Measurements from ENCODE around the gene TP73. TPM values are rescaled to one million over a fixed set of nuclear protein-coding genes. Genes with fewer than 3 reads are reported as not detected.
"Not testable (repeated sequence)": the region's sequence is repeated elsewhere in the genome, so short reads cannot be mapped to it uniquely, and the experiment has no call there.

The TP73 gene
- total RNA-seq, 2 donors from 2014 or later = 5.1 to 15.1 TPM

DNA sequence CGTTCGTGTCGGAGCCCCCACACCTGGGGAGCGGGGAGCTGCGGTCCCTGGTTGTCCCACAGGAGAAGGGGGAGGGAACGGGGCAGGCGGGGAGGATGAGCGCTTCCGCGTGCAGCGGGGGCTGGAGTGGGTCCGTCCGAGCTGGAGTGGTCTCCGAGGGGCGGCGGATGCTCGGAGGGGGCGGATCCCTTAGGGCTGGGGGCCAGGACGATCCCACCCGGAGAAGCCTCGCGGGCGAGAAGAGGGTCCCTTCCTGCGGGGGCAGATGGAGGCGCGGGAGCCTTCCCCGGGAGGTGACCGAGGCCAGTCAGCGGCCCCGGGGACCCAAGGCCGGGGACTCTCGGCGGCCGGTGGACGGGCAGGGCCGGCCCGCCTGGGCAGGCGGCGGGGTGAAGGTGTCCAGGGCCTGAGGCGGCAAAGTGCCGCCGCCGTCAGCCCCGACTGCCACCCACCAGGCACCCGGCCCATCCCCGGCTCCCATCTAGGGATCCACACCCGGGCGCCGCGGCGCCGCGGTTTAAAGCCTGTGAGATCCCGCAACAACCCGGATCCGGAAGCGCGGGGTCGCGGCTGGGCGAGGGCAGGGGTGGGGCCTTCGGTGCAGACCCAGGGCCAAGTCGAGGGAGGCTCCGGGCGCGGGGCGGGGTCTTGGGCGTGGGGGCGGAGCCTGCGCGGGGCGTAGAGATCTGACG, 94.7 kb downstream of the TP73 start:
- Histone ChIP-seq H3K4me1 (replicated peaks) (peaks cover 4% of the 10 kb centered on the region), H3K27ac (peak overlapping the region; percentile 64 to 65), H3K4me3 (peak overlapping the region; percentile 58 to 68), H3K27me3 (replicated peaks; ENCODE audit: insufficient read depth) (no peaks in the 10 kb centered on the region), H3K36me3 (no peaks in the 10 kb centered on the region), H3K9me3 (no peaks in the 10 kb centered on the region)
- peak; percentile 72 for DNase-seq (ENCODE audit: low spot score)
- WGBS = 1% methylated on average over 69 of the region's 73 CpGs
- intact Hi-C loops (cut with DNase I) = loop anchor here (5.0 kb wide), 1 partner anchor 45 kb away; no protein-coding TSS in a partner anchor
- TF ChIP-seq, protein P1, sequence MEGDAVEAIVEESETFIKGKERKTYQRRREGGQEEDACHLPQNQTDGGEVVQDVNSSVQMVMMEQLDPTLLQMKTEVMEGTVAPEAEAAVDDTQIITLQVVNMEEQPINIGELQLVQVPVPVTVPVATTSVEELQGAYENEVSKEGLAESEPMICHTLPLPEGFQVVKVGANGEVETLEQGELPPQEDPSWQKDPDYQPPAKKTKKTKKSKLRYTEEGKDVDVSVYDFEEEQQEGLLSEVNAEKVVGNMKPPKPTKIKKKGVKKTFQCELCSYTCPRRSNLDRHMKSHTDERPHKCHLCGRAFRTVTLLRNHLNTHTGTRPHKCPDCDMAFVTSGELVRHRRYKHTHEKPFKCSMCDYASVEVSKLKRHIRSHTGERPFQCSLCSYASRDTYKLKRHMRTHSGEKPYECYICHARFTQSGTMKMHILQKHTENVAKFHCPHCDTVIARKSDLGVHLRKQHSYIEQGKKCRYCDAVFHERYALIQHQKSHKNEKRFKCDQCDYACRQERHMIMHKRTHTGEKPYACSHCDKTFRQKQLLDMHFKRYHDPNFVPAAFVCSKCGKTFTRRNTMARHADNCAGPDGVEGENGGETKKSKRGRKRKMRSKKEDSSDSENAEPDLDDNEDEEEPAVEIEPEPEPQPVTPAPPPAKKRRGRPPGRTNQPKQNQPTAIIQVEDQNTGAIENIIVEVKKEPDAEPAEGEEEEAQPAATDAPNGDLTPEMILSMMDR (IDR thresholded peaks at IDR 0.05) = no peak
- TF ChIP-seq POLR2AphosphoS5 (IDR thresholded peaks at IDR 0.05) (peak; percentile 35), POLR2A (IDR thresholded peaks at IDR 0.05) (peak; percentile 52)

DNA sequence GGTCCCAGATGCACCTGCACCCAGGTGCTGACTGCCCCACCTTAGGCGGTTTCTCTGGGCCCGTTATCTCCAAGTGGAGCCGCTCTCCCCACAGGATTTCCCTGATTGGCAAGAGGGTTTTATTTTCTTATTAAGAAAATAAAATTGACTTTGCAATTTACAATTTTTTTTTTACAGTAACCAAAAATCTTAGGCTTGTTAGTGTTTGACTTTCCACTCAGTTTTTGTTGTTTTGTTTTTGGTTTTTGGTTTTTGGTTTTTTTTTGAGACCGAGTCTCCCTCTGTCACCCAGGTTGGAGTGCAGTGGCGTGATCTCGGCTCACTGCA, 95.2 kb downstream of the TP73 start:
- H3K4me1 ChIP-seq (replicated peaks) = peaks cover 4% of the 10 kb centered on the region
- WGBS = 38% methylated on average over 6 of the region's 6 CpGs
- intact Hi-C loops (cut with DNase I) = loop anchor here (5.0 kb wide), 1 partner anchor 45 kb away; no protein-coding TSS in a partner anchor
- H3K9me3 ChIP-seq = no peaks in the 10 kb centered on the region
- no peaks in the 10 kb centered on the region for H3K36me3 ChIP-seq
- no peaks in the 10 kb centered on the region for H3K27me3 ChIP-seq (replicated peaks; ENCODE audit: insufficient read depth)
- H3K27ac ChIP-seq = peak overlapping the region in 1 of 2 donors; percentile 64
- no peak for DNase-seq (ENCODE audit: low spot score)
- H3K4me3 ChIP-seq = peak overlapping the region; percentile 58 to 68
- TF ChIP-seq POLR2A (IDR thresholded peaks at IDR 0.05) (no peak), POLR2AphosphoS5 (IDR thresholded peaks at IDR 0.05) (no peak)
- TF ChIP-seq, protein P1 (IDR thresholded peaks at IDR 0.05) = no peak

DNA sequence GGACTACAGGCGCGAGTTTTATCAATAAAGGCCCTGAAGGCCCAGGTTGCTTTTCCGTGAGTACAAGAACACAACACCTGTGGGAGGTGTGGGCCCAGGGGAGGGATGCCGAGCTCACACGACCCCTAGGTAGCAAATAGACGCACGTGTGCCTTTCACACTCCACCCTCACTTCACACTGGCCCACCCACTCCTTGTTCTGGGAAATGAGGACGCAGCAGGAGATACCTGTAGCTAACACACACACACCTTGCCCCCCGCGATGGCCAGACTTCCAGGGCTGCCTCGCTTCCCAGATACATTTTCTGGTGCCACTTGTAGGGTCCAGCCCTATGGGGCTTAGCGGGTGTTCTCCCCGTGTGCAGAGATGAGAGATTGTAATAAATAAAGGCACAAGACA, 95.6 kb downstream of the TP73 start:
- intact Hi-C loops (cut with DNase I) = loop anchor here (5.0 kb wide), 1 partner anchor 44 kb away; no protein-coding TSS in a partner anchor
- Histone ChIP-seq H3K36me3 (no peaks in the 10 kb centered on the region), H3K27me3 (replicated peaks; ENCODE audit: insufficient read depth) (no peaks in the 10 kb centered on the region), H3K9me3 (no peaks in the 10 kb centered on the region), H3K4me1 (replicated peaks) (peaks cover 4% of the 10 kb centered on the region), H3K4me3 (no peak overlapping the region), H3K27ac (no peak overlapping the region)
- TF ChIP-seq, protein P1 (IDR thresholded peaks at IDR 0.05) = no peak
- TF ChIP-seq POLR2A (IDR thresholded peaks at IDR 0.05) = no peak
- no peak for TF ChIP-seq POLR2AphosphoS5 (IDR thresholded peaks at IDR 0.05)
- WGBS = 70% methylated on average over 13 of the region's 13 CpGs
- no peak for DNase-seq (ENCODE audit: low spot score)

DNA sequence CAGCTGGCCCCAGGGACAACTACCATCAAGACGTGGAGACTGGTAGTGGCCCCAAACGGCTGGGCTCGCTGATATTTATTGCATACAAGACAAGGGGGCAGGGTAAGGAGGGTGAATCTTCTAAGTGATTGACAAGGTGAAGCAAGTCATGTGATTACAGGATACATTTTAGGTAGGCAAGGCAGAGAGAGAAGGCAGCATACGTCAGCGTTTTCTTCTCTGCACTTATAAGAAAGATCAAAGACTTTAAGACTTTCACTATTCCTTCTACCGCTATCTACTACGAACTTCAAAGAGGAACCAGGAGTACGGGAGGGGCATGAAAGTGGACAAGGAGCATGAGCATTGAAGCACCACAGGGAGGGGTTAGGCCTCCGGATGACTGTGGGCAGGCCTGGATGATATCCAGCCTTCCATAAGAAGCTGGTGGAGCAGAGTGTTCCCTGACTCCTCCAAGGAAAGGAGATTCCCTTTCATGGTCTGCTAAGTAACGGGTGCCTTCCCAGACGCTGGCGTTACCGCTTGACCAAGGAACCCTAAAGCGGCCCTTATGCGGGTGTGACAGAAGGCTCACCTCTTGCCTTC, 96.1 kb downstream of the TP73 start:
- not testable (repeated sequence) for H3K9me3 ChIP-seq; H3K36me3 ChIP-seq; DNase-seq (ENCODE audit: low spot score); H3K27ac ChIP-seq; H3K4me1 ChIP-seq (replicated peaks); H3K27me3 ChIP-seq (replicated peaks; ENCODE audit: insufficient read depth); H3K4me3 ChIP-seq
- intact Hi-C loops (cut with DNase I) = loop anchor here (5.0 kb wide), 1 partner anchor 44 kb away; no protein-coding TSS in a partner anchor
- 50% methylated on average over 15 of the region's 15 CpGs for WGBS

DNA sequence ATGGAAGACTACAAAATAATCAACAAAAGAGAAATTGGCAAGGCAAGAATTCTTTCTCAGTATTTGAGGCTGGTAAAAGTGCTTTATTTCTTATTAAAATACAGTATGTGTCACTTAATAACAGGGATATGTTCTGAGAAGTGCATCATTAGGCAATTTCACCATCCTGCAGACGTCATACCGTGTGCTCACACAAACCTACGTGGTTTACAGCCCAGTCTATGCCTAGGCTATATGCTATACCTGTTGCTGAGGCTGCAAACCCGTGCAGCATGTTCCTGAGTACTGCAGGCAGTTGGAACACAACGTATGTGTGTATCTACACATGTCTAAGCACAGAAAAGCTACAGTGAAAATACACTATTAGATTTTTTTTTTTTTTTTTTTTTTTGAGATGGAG, 97.2 kb downstream of the TP73 start:
- TF ChIP-seq, protein P1 (IDR thresholded peaks at IDR 0.05) = no peak
- no peak for TF ChIP-seq POLR2AphosphoS5 (IDR thresholded peaks at IDR 0.05)
- no peak for TF ChIP-seq POLR2A (IDR thresholded peaks at IDR 0.05)
- WGBS = 78% methylated on average over 5 of the region's 5 CpGs
- no peaks in the 10 kb centered on the region for H3K36me3 ChIP-seq
- no peak for DNase-seq (ENCODE audit: low spot score)
- intact Hi-C loops (cut with DNase I) = loop anchor here (5.0 kb wide), 1 partner anchor 43 kb away; no protein-coding TSS in a partner anchor
- H3K9me3 ChIP-seq = no peaks in the 10 kb centered on the region
- H3K27ac ChIP-seq = no peak overlapping the region
- H3K4me1 ChIP-seq (replicated peaks) = peaks cover 4% of the 10 kb centered on the region
- no peak overlapping the region for H3K4me3 ChIP-seq
- H3K27me3 ChIP-seq (replicated peaks; ENCODE audit: insufficient read depth) = no peaks in the 10 kb centered on the region
